ENCODE data around the gene CNOT9.

- no peak for TF ChIP-seq MXD3 (CRISPR knock-in tag; IDR thresholded peaks at IDR 0.05)
- no peak for TF ChIP-seq MYC (CRISPR knock-in tag; IDR thresholded peaks at IDR 0.05; ENCODE audit: borderline replicate concordance)
- TF ChIP-seq MAX (IDR thresholded peaks at IDR 0.05): no peak
- TF ChIP-seq ZNF674 (CRISPR knock-in tag; IDR thresholded peaks at IDR 0.05; ENCODE audit: low read depth): no peak
- TF ChIP-seq POLR2A (IDR thresholded peaks at IDR 0.05; ENCODE audit: insufficient read depth in 1 of 2, low read depth in 2 of 2, low read length in 2 of 2): no peak
- no peak for TF ChIP-seq CCDC6 (CRISPR knock-in tag; IDR thresholded peaks at IDR 0.05)
- no peak for TF ChIP-seq FOXJ3 (CRISPR knock-in tag; IDR thresholded peaks at IDR 0.05; ENCODE audit: borderline replicate concordance)
- no peak for TF ChIP-seq CTCF (CRISPR knock-in tag; IDR thresholded peaks at IDR 0.05)
Measured at GRCh38 chr2:218631837-218632236, 63.2 kb downstream of the CNOT9 start.

Data from HepG2 (cell line).